Testis (tissue), 3 donors: ENCODE data around the gene RETREG3. TPM values are rescaled to one million over a fixed set of nuclear protein-coding genes. Genes with fewer than 3 reads are reported as not detected.

Experiments
- DNase-seq: peaks from one replicate; pipeline ENCODE4 v3.0.0-alpha.2; 2019
- H3K27ac ChIP-seq, 2 donors: fragments of 200-600 bp; sonication (generic); one replicate each; pipeline ENCODE4 v1.5.1; 2019
- H3K27me3 ChIP-seq: fragments of 200-600 bp; sonication (generic); one replicate; pipeline ENCODE4 v1.5.1; 2019
- H3K36me3 ChIP-seq: fragments of 200-600 bp; sonication (generic); one replicate; pipeline ENCODE4 v1.5.1; 2017; ENCODE audit warnings: low read depth; ENCODE audit errors: missing control alignments
- H3K4me1 ChIP-seq: fragments of 200-600 bp; sonication (generic); one replicate; pipeline ENCODE4 v1.5.1; 2019
- H3K4me3 ChIP-seq, 2 donors: fragments of 200-600 bp; sonication (generic); one replicate each; pipeline ENCODE4 v1.5.1; 2017 to 2019
- H3K9me3 ChIP-seq: fragments of 200-600 bp; sonication (generic); one replicate; pipeline ENCODE4 v1.5.1; 2017
- CTCF ChIP-seq, 3 experiments: fragments of 450-650 bp in 2 of 3; fragments of 200-600 bp in 1 of 3; sonication (generic) in 1 of 3; IDR thresholded peaks; one replicate each; pipeline ENCODE4 v1.5.1; 2016 to 2019; ENCODE audit warnings: antibody characterized with exemption in 3 of 3, mild to moderate bottlenecking in 2 of 3, moderate library complexity in 1 of 3
- POLR2A ChIP-seq: fragments of 450-650 bp; IDR thresholded peaks from one replicate; pipeline ENCODE4 v1.6.1; 2017; ENCODE audit warnings: antibody characterized with exemption, mild to moderate bottlenecking, moderate library complexity
- WGBS, 2 donors: methylation state at CpG; one replicate each; pipeline ENCODE4 v1.1.5; 2018; 5-methylcytosine and 5-hydroxymethylcytosine counted together
- intact Hi-C: fragments of 100-400 bp; cut with DNase I; formaldehyde crosslinking; loops from one replicate; pipeline ENCODE4 v1.15.1; 2023; ENCODE audit warnings: low total_unique reads
- polyA plus RNA-seq: library from polyadenylated mRNA; stranded (reverse); fragments of 350-450 nt; fragmentation: Illumina TruSeq; extraction: RNeasy Lipid Tissue Mini Kit (QIAGEN cat#74804); gene quantifications from one replicate; pipeline ENCODE4 v1.2.3, GENCODE V29; 2014; ENCODE audit warnings: low read depth, low replicate concordance; ENCODE audit not compliant: insufficient read depth
- total RNA-seq, 2 donors: library from RNA; depleted of rRNA; stranded (reverse); fragments of >200 nt; gene quantifications; one replicate each; pipeline ENCODE4 v1.2.3, GENCODE V29; 2016

Gene RETREG3
- total and polyA plus RNA-seq, 3 donors from 2014 or later, result 62.3 to 154 (median 140) TPM

- Histone ChIP-seq H3K27ac (no peak overlapping the region), H3K27me3 (no peaks in the 10 kb centered on the region), H3K9me3 (no peaks in the 10 kb centered on the region), H3K4me3 (no peak overlapping the region), H3K4me1 (peaks cover 31% of the 10 kb centered on the region), H3K36me3 (no peaks in the 10 kb centered on the region)
- no peak for TF ChIP-seq POLR2A
- TF ChIP-seq CTCF (IDR thresholded peaks at IDR 0.05), result no peak
- no peak for DNase-seq
- intact Hi-C loops, result no loop called here
- 82 to 90% methylated on average over 9 of the region's 9 CpGs for WGBS, 2 donors
Measured at GRCh38 chr17:42563950-42564349, 45.2 kb downstream of the RETREG3 start.

- peak overlapping the region in 1 of 2 donors; percentile 39 for H3K27ac ChIP-seq
- H3K4me3 ChIP-seq, result no peak overlapping the region
- peaks cover 31% of the 10 kb centered on the region for H3K4me1 ChIP-seq
- WGBS, 2 donors, result 36 to 62% methylated on average over 1 of the region's 1 CpG
- intact Hi-C loops, result no loop called here
- H3K27me3 ChIP-seq, result no peaks in the 10 kb centered on the region
- TF ChIP-seq CTCF (IDR thresholded peaks at IDR 0.05) (no peak), POLR2A (no peak)
- H3K36me3 ChIP-seq, result no peaks in the 10 kb centered on the region
- no peaks in the 10 kb centered on the region for H3K9me3 ChIP-seq
- DNase-seq, result no peak
Measured at GRCh38 chr17:42563543-42563942, 45.6 kb downstream of the RETREG3 start.

GRCh38 chr17:42563143-42563509 is 46.0 kb downstream of the RETREG3 start:
- peak overlapping the region; percentile 39 to 79 for H3K27ac ChIP-seq
- no peak for DNase-seq
- H3K4me1 ChIP-seq, result peaks cover 27% of the 10 kb centered on the region
- no peak for TF ChIP-seq CTCF (IDR thresholded peaks at IDR 0.05)
- TF ChIP-seq POLR2A, result no peak
- peak overlapping the region; percentile 89 to 95 for H3K4me3 ChIP-seq
- no peaks in the 10 kb centered on the region for H3K9me3 ChIP-seq
- intact Hi-C loops, result no loop called here
- H3K27me3 ChIP-seq, result no peaks in the 10 kb centered on the region
- H3K36me3 ChIP-seq, result no peaks in the 10 kb centered on the region
- 20 to 66% methylated on average over 1 to 14 of the region's 14 CpGs for WGBS, 2 donors

- whole genome bisulfite sequencing, 2 donors, result 3 to 4% methylated on average over 9 to 47 of the region's 48 CpGs
- H3K36me3 ChIP-seq, result no peaks in the 10 kb centered on the region
- no peak for DNase-seq
- H3K27me3 ChIP-seq, result no peaks in the 10 kb centered on the region
- peak overlapping the region; percentile 89 to 95 for H3K4me3 ChIP-seq
- peaks cover 22% of the 10 kb centered on the region for H3K4me1 ChIP-seq
- H3K27ac ChIP-seq, result peak overlapping the region; percentile 76 to 79
- TF ChIP-seq CTCF (IDR thresholded peaks at IDR 0.05), result no peak
- no peak for TF ChIP-seq POLR2A
- intact Hi-C loops, result no loop called here
- no peaks in the 10 kb centered on the region for H3K9me3 ChIP-seq
Measured at GRCh38 chr17:42562388-42563142, 46.6 kb downstream of the RETREG3 start.

GRCh38 chr17:42561897-42562387 is 47.2 kb downstream of the RETREG3 start, which contains the start of gene COASY:
Gene COASY, plus strand, starts transcription at chr17:42562148. Its CDS starts 475 bp downstream, at chr17:42562623.
- H3K9me3 ChIP-seq, result no peaks in the 10 kb centered on the region
- peak; percentile 97 for DNase-seq
- peaks cover 21% of the 10 kb centered on the region for H3K4me1 ChIP-seq
- no peaks in the 10 kb centered on the region for H3K36me3 ChIP-seq
- intact Hi-C loops, result no loop called here
- peak within 1 kb of the TSS; percentile 89 to 95 for H3K4me3 ChIP-seq
- H3K27me3 ChIP-seq, result no peaks in the 10 kb centered on the region
- TF ChIP-seq CTCF (IDR thresholded peaks at IDR 0.05) (peak in 1 of 3 experiments; percentile 12), POLR2A (no peak)
- 0 to 1% methylated on average over 17 to 26 of the region's 26 CpGs for WGBS, 2 donors
- peak within 1 kb of the TSS; percentile 76 to 79 for H3K27ac ChIP-seq
